BLaER1 (cell line): ENCODE measurements around the gene ANK3.

Experiments used
- H3K27ac ChIP-seq: shearing (Covaris generic); formaldehyde crosslinking; 2 replicates; pipeline ENCODE4 v1.8.1; 2022
- H3K27me3 ChIP-seq: shearing (Covaris generic); formaldehyde crosslinking; 2 replicates; pipeline ENCODE4 v1.8.1; 2022
- H3K36me3 ChIP-seq: shearing (Covaris generic); formaldehyde crosslinking; 2 replicates; pipeline ENCODE4 v1.8.1; 2022
- H3K4me1 ChIP-seq: shearing (Covaris generic); formaldehyde crosslinking; 2 replicates; pipeline ENCODE4 v1.8.1; 2022
- H3K4me2 ChIP-seq: shearing (Covaris generic); formaldehyde crosslinking; 2 replicates; pipeline ENCODE4 v1.8.1; 2022
- H3K4me3 ChIP-seq: shearing (Covaris generic); formaldehyde crosslinking; 2 replicates; pipeline ENCODE4 v1.8.1; 2022
- H3K9ac ChIP-seq: shearing (Covaris generic); formaldehyde crosslinking; 2 replicates; pipeline ENCODE4 v1.8.1; 2022
- H3K9me3 ChIP-seq: shearing (Covaris generic); formaldehyde crosslinking; 2 replicates; pipeline ENCODE4 v1.8.1; 2022
- H4K20me1 ChIP-seq: shearing (Covaris generic); formaldehyde crosslinking; 2 replicates; pipeline ENCODE4 v1.8.1; 2022
- Cebpa-rat ChIP-seq: shearing (Covaris generic); IDR thresholded peaks from 2 replicates; pipeline ENCODE4 v1.8.1; 2022

ANK3 gene

DNA sequence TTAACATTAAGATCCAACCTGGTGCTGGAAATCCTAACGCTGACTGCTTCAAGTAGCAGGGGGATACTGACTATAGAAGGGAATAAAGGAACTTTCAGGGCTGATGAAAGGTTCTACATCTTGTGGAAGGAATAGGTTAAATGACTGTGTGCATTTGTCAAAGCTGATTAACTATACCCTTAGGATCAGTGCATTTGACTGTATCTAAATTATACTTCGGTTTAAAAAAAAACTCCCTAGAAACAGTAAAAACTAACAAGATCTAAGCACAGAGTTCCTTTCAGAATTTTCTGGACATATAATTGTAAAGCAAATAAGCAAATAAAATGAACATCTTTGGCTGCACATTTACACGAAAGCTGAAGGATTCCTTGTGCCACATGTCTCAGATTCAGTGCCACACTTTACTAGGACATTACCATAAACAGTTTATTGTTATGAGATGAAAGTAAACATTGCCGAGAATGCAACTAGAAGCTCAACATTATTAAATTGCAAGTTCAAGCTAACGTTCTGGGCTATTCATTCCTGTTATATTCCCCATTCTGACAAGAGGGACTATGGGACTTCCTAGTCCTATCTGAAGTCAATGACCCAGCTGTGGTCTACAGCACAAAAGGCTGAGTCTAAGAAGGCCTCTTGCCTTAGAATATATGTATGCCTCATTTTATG lies 20.7 kb downstream of the ANK3 start:
- H3K27me3 ChIP-seq, result no peaks in the 10 kb centered on the region
- no peak overlapping the region for H3K27ac ChIP-seq
- no peak overlapping the region for H3K4me2 ChIP-seq
- no peak for TF ChIP-seq Cebpa-rat
- H3K9ac ChIP-seq, result no peak overlapping the region
- H3K4me1 ChIP-seq, result no peaks in the 10 kb centered on the region
- H4K20me1 ChIP-seq, result no peaks in the 10 kb centered on the region
- no peaks in the 10 kb centered on the region for H3K9me3 ChIP-seq
- no peak overlapping the region for H3K4me3 ChIP-seq
- H3K36me3 ChIP-seq, result no peaks in the 10 kb centered on the region

DNA sequence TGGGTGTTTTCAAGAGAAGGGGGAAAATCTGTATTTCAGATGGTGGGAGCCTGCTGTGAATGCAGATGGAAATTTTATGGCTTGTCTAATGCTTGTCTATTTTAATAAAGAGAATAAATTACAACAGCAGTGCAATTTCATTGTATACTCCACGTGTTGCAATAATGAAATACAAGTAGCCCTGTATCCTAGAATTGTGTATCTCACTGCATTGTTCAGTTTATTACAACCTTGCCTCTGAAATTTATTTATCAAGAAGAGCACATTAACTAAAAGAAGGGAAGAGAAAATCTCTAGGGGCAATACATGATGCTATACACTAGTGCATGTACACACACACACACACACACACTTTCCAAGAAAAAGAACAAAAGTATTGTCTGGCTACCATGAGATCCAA lies 21.8 kb downstream of the ANK3 start:
- Histone ChIP-seq H3K27ac (no peak overlapping the region), H3K9me3 (no peaks in the 10 kb centered on the region), H3K36me3 (no peaks in the 10 kb centered on the region), H3K4me1 (no peaks in the 10 kb centered on the region), H3K4me2 (no peak overlapping the region), H3K4me3 (no peak overlapping the region), H3K27me3 (no peaks in the 10 kb centered on the region), H3K9ac (no peak overlapping the region), H4K20me1 (no peaks in the 10 kb centered on the region)
- TF ChIP-seq Cebpa-rat, result no peak

DNA sequence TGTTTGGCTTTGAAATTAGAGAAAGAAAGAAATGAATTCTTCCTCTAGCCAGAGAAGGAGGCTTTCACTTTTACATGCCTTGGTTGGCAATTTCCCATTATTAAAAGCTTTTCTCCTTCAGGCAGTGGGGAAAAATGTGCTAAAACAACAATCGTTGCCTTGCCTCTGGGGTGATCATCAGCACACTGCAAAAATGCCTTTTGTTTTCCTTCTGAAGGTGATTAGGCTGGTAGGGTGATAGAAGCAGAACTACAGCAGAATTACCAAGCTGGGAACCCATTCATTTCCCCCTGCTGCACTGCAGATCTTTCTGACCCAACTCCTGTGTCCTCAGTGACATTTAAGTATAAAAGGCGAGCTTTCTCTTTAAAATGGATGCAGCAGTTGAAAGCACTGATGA lies 22.2 kb downstream of the ANK3 start:
- Histone ChIP-seq H3K9ac (no peak overlapping the region), H3K4me3 (no peak overlapping the region), H3K4me1 (no peaks in the 10 kb centered on the region), H3K27ac (no peak overlapping the region), H3K4me2 (no peak overlapping the region), H3K27me3 (no peaks in the 10 kb centered on the region), H4K20me1 (no peaks in the 10 kb centered on the region), H3K36me3 (no peaks in the 10 kb centered on the region), H3K9me3 (no peaks in the 10 kb centered on the region)
- TF ChIP-seq Cebpa-rat, result no peak

DNA sequence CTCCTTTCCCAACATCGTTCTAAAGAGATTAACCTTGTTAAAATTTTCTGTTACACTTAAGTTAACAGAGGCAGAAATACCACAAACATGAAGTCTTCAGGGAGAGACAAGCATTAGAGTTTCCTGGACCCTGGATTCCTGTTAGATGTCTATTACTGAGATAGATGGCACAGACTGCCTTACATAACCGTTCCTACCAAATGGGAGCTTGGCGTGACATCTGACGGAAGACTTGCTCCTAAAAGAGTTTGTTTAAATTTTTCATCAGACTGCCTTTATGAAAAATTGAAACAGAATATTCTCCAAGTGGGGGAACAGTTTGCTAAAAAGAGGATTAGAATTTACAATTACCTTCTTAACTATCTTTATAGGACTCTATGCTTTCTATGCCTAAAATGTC lies 22.7 kb downstream of the ANK3 start:
- Histone ChIP-seq H3K4me1 (no peaks in the 10 kb centered on the region), H3K27me3 (no peaks in the 10 kb centered on the region), H4K20me1 (no peaks in the 10 kb centered on the region), H3K27ac (no peak overlapping the region), H3K4me2 (no peak overlapping the region), H3K9me3 (no peaks in the 10 kb centered on the region), H3K36me3 (no peaks in the 10 kb centered on the region), H3K9ac (no peak overlapping the region), H3K4me3 (no peak overlapping the region)
- TF ChIP-seq Cebpa-rat, result no peak

DNA sequence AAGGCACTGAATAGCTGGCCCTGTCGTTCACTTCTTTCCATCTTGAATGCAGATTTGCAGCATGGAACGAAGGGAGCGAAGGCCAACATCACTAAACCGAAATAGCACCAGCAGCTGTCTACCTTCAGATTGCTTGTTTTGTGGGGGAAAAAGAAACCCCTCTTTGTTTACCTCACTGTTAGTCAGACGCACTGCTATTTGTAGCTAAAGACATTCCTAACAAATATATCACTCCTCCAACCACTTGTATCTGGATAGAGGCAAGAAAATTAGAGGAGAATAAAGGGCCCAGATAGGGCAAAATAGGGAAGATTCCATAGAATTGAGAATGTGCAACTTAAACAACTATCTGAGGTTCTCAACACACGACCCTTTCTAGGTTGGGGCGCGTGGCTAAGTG lies 26.5 kb downstream of the ANK3 start:
- Histone ChIP-seq H3K36me3 (no peaks in the 10 kb centered on the region), H3K27ac (no peak overlapping the region), H3K4me2 (no peak overlapping the region), H3K27me3 (no peaks in the 10 kb centered on the region), H3K4me3 (no peak overlapping the region), H3K4me1 (no peaks in the 10 kb centered on the region), H4K20me1 (no peaks in the 10 kb centered on the region), H3K9ac (no peak overlapping the region), H3K9me3 (no peaks in the 10 kb centered on the region)
- TF ChIP-seq Cebpa-rat, result no peak

DNA sequence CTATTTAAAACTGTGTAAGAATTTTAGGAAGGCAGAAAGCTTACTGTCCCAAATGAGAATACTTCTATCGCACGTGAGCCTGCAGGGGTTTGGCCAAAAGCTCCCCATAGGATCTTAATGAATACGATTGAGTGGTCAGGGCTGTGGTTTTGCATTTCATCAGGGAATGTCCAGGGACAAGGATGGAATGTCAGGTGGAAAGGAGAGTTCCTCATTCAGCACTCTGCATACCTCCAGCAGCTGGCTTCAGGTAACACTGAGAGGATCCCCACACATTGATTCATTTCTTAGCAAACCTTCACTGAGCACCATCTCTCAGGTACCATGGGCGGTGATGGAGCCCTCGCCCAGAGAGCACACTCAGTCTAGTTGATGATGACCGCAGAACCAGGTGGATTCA lies 27.2 kb downstream of the ANK3 start:
- Histone ChIP-seq H3K4me3 (no peak overlapping the region), H3K9ac (no peak overlapping the region), H3K9me3 (no peaks in the 10 kb centered on the region), H3K27ac (no peak overlapping the region), H3K36me3 (no peaks in the 10 kb centered on the region), H3K4me2 (no peak overlapping the region), H3K27me3 (no peaks in the 10 kb centered on the region), H4K20me1 (no peaks in the 10 kb centered on the region), H3K4me1 (no peaks in the 10 kb centered on the region)
- TF ChIP-seq Cebpa-rat, result no peak

DNA sequence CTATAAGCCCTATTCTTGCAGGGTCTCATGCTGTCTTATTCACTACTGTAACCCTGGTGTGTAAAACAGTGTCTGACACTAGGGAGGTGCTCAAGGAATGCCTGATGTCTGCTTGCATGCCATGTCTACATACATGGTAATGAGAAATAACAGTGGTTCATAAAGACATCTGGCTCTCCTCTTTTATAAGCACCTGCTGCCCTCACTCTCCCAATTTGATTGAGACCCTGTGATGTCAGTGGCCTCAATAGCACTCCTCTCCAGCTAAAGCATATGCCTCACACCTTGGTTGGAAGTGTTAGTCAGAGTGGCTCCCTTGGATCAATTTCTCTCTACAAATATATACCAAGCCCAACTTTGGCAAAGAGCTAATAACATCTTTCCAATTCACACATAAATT lies 30.6 kb downstream of the ANK3 start:
- Histone ChIP-seq H3K4me3 (no peak overlapping the region), H3K36me3 (no peaks in the 10 kb centered on the region), H3K4me2 (no peak overlapping the region), H3K9ac (no peak overlapping the region), H3K4me1 (no peaks in the 10 kb centered on the region; the same call in 1 of the 2 replicates), H3K27me3 (no peaks in the 10 kb centered on the region), H3K9me3 (no peaks in the 10 kb centered on the region), H4K20me1 (no peaks in the 10 kb centered on the region), H3K27ac (no peak overlapping the region)
- no peak for TF ChIP-seq Cebpa-rat

DNA sequence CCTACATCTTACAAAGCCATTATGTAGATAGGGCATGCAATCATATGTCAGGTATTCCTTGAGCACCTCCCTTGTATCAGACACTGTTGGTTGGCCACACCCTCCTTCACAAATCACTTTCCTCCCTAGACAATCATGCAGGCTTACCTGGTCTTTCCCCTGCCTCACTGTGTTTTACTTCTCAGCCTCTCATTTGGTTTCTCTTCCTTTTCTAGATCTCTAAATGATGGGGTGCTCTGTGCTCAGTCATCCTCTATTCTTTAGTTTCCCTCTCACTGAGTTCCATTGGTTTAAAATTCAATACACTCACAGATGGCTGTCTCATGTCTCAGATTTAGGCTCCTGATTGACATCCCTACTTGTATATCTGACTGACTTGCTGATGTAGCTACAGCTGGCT lies 31.4 kb downstream of the ANK3 start:
- Histone ChIP-seq H3K27ac (no peak overlapping the region), H3K9ac (no peak overlapping the region), H3K4me3 (no peak overlapping the region), H3K9me3 (no peaks in the 10 kb centered on the region), H3K36me3 (no peaks in the 10 kb centered on the region), H4K20me1 (no peaks in the 10 kb centered on the region), H3K4me1 (peaks cover 7% of the 10 kb centered on the region), H3K4me2 (no peak overlapping the region), H3K27me3 (no peaks in the 10 kb centered on the region)
- TF ChIP-seq Cebpa-rat, result no peak

DNA sequence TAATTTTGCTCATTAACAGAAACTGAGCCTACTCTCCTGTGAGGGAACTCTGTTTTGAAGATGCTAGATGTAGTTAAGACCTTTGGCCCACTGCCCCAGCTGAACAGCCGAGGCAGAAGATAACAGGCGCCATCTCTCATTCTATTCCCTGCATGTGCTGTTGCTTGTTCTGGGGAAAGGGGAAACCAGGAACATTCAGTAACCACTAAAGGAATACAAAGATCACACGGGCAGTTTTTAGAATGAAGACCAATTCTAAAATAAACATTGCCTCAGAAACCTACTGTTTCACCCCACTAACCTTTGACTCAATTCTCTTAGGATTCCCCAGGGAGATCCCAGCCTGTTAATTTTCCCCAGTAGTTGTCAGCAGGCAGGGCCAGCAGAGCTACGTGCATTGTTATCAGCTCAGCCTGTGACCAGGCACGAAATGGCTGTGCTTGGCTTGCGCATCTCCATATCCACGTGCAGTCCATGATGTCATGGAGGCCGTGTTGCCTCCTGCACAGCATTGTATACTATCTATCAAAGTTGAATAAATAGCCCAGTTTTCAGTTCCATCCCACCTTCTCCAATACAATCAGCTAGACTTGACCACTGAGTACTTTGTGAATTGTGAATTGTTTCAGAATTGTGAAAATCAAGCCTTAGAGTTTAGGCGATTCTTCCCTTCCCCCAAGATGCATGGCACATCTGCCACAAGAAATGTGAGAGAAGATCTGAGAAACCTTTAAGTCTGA lies 36.0 kb downstream of the ANK3 start:
- H4K20me1 ChIP-seq, result no peaks in the 10 kb centered on the region
- H3K27ac ChIP-seq, result no peak overlapping the region
- no peaks in the 10 kb centered on the region for H3K36me3 ChIP-seq
- H3K27me3 ChIP-seq, result no peaks in the 10 kb centered on the region
- TF ChIP-seq Cebpa-rat, result no peak
- H3K9ac ChIP-seq, result no peak overlapping the region
- H3K4me1 ChIP-seq, result peaks cover 20% of the 10 kb centered on the region
- peak overlapping the region; percentile 41 for H3K4me2 ChIP-seq
- no peaks in the 10 kb centered on the region for H3K9me3 ChIP-seq
- no peak overlapping the region for H3K4me3 ChIP-seq

DNA sequence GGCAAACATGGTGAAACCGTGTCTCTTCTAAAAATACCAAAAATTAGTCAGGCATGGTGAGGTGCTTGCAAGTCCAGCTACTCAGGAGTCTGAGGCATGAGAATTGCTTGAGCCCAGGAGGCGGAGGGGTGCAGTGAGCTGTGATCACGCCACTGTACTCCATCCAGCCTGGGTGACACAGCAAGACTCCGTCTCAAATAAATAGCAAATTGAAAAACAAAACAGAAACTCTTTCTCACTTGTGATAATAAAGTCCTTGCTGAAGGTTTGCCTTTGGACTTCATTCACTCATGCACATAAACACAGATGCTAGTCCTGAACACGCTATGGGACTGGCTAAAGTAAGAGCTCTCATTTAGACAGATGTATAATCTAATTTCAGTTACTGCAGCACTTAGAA lies 37.6 kb downstream of the ANK3 start:
- H3K36me3 ChIP-seq, result no peaks in the 10 kb centered on the region
- TF ChIP-seq Cebpa-rat, result no peak
- no peaks in the 10 kb centered on the region for H4K20me1 ChIP-seq
- H3K27ac ChIP-seq, result no peak overlapping the region
- no peak overlapping the region for H3K4me2 ChIP-seq
- peaks cover 20% of the 10 kb centered on the region for H3K4me1 ChIP-seq
- no peaks in the 10 kb centered on the region for H3K9me3 ChIP-seq
- no peak overlapping the region for H3K4me3 ChIP-seq
- no peaks in the 10 kb centered on the region for H3K27me3 ChIP-seq
- no peak overlapping the region for H3K9ac ChIP-seq
